Measurements from ENCODE around the gene KLF1.

- TF ChIP-seq CTCF (CRISPR knock-in tag; IDR thresholded peaks at IDR 0.05), result no peak
- no peak for TF ChIP-seq MYC (CRISPR knock-in tag; IDR thresholded peaks at IDR 0.05; ENCODE audit: borderline replicate concordance)
- TF ChIP-seq HMGXB4 (CRISPR knock-in tag; IDR thresholded peaks at IDR 0.05; ENCODE audit: borderline replicate concordance in 1 of 2, low read depth in 1 of 2), result no peak
- no peak for TF ChIP-seq KDM4B (CRISPR knock-in tag; IDR thresholded peaks at IDR 0.05)
Observed at GRCh38 chr19:12868540-12869112, 18.4 kb downstream of the KLF1 start.
